ENCODE data around the gene HSF5.
"Not testable (repeated sequence)": the region's sequence is repeated elsewhere in the genome, so short reads cannot be mapped to it uniquely, and the experiment has no call there.

Gene HSF5

DNA sequence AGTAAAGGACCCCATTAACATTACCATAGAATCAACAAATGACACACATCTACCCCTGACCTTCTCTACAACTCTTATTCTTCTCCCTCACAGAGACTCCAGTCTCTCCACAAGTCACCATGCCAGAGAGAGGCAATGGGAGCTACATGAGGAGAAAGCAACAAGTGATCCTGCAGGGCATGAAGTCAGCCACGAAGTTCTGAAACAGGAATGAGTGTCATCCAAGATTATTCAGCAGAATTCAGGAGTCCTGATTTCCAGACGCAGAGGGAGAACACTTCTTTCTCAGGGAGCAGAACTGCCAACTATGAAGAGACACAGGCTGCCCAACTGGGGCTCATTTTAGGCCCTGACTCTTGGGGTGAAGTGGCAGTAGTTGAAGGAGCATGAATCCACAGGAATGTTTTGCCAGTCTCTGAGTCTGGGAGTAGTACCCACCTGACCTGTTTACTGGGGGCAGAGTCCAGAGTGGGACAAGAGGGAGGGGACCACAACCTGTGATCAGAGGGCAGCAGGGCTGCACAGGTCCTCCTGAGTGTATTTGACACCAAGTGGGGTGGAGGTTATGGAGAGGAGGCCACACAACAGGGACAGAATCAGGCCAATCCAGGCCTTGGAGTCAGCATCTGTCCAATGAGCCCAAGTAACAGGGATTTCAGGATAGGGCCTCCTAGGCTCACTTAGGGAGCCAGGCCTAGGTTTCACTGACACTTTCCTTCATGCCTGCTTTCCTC is 28.6 kb upstream of the HSF5 start:
- no peak for DNase-seq (ENCODE audit: low spot score)

DNA sequence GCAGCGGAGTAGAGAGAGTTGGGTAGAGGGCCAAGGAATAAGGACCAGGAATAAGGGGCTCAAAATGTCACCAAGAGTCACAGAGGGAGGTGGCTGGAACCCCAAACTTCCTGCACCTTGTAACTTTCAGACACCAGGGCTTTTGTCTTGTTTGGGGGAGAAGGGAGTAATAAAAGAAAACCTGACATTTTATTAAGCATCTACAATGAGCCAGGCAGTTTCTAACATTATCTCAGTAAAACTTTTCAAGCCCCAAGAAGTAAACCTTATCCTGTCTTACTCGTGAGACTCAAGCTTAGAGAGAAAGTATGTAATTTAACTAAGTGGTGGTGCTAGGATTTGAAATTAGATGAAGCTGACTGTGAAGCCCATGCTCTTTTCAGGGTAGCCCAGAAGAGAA is 27.1 kb upstream of the HSF5 start:
- no peak for DNase-seq (ENCODE audit: low spot score)

DNA sequence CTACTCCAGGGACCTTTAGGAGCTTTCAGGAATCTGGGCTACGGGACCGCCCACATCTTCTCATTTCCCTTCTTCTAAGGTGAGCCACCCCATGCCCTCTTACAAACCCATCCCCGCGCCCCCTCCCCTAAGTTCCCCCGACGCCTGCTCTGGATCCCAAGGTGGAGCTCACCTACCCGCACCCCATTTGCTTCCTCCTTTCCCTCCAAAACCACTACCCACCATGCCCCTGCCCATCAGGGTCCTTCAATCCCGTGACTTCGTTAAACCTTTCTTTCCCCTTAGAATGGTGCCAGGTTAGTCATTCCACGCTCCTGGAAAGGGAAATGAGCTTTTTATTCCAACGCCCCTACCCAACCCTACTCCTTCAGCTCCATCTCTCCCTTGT is 26.6 kb upstream of the HSF5 start:
- no peak for DNase-seq (ENCODE audit: low spot score)

DNA sequence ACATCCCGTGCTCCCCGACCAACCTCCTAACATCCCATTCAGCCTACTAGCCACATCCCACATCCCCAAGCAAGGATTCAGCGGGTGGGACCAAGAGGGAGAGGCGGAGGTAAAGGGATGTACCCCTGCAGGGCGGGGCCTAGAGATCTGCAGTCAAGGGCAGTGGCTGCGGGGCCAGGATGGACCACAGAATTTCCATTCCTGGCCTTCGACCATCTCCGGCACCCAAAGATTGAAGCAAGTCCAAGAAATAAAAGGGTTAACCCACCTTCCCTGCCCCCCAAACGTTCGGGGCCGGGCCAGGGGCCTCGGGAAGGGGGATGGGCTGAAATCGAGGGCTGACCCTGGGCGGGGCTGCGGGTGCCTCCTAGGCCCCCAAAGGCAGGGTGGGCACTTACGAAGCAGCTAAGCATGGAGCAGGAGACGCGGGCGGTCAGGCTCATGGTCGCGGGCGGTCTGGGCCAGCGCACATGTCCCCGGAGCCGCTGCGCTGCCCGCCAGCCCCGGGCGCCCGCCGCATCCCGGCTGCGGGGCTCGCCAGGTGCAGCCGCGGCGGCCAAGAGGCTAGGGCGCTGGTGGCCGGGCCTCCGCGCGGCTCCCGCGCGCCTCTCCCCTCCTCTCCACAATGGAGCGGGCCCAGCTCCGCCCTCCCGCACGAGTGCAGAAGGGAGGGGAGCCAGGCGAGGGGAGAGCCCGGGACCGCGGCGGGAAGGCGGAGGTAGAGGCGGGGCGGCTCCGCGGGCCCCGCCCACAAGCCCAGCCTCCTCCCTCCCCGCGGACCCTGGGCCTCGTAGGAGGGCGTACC is 26.0 kb upstream of the HSF5 start, which contains the start of gene MTMR4:
MTMR4 (minus strand) TSS at position 674 of the 805 bp plus-strand sequence; CDS start at position 443, 231 bp downstream.
- DNase-seq (ENCODE audit: low spot score) = peak; percentile 91

DNA sequence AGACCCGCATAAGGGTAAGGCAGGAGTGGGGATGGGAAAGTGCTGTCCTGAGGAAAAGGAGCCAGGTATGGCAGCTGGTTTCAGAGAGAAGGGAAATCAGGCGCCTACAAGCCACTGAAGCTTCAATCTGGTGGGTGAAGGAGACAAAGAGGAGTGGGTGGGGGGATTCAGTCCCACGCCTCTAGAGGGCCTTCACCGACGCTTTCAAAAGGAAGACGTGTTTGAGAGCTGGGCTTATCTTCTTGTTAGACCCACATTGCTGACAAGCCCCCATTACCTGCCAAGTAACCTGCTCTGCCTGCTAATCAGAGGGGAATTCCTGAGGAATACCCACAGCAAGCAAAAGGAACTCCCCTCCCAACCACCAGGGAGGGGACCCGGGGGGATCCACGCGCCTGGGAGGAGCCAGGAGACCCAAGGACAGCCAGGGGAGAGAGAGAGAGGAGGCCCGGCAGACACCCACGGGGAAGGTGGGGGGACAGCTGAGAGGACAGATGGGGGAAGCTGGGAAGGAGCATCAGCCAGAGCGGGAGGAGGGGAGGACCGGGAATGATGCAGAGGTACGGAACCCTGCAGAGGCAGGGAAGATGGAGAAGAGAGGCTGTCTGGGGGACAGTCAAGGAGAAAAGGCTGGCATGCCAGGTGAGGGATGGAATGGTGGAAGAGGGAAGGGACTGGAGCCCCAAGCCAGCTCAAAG is 25.2 kb upstream of the HSF5 start:
- DNase-seq (ENCODE audit: low spot score) = no peak

DNA sequence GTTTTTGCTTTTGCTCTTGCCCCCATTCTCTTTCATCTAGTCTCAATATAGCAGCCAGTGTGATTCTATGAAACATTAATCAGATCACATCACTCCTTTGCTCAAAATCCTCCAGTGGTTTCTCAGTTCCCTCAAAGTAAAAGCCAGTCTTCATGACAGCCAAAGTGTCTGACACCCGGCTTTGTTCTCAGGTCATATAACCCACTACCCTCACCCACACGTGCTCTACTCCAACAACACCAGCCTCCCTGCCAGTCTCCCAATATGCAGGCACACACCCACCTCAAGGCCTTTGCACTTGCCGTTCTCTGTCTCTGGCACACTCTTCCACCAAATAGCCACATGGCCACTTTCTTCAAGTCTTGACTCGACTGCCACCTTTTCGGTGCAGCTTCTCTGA is 21.9 kb upstream of the HSF5 start:
- no peak for DNase-seq (ENCODE audit: low spot score)

DNA sequence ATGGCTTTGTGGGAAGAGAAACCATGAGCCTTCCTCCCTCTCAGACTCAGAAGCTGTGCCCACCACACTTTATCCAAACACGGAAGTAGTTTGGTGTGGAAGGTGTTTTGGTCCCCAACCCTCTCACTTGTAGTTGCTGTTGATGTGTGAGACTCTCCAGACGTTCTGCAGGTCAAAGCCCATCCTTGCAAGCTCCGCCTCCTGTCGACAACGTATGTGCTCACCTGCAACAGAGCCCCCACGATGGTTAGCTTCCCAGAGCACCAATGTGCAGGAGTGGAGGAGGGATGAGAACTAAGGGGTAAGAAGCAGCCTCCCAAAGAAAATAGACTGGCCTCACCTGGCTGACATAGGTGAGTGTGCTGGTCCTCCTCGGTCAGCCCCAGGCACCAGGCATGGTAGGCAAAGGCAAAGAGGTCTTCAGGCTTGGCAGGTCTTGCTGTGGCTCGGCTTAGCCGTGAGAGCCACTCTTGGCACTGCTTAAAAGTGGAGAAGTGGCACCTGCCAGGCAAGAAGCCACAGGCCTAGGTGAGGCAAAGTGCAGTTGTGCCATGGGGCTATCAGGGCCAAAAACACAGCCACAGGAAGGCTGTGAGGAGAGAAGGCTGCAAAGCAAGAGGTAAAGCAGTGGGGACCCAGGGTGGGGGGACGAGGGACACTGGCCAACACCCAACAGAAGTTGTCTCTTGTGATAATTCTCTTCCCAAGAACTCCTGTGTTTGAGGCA is 20.3 kb upstream of the HSF5 start:
- no peak for DNase-seq (ENCODE audit: low spot score)

DNA sequence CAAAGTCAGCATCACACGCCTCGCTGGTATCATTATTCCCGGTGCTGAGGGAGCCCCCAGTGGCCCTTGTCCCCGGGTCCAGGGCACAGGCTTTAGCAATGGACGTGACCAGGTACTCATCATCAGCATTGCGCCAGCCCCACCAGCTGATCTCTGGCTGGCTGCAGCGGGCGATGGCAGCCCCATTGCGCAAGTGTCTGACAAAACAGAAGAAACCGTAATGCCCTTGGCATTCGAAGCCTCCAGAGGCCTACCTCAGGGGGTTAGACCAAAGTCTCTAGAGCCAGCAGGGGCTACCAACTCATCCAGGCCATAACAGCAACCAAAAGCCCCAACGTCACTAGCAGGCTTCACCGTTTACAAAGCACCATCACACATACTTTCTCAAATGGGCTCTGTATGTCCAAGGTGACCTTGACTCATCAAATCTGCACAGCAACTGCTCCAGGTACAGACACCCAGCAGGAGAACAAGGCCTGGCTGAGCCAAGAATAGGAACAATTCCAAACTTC is 19.0 kb upstream of the HSF5 start:
- DNase-seq (ENCODE audit: low spot score) = no peak

DNA sequence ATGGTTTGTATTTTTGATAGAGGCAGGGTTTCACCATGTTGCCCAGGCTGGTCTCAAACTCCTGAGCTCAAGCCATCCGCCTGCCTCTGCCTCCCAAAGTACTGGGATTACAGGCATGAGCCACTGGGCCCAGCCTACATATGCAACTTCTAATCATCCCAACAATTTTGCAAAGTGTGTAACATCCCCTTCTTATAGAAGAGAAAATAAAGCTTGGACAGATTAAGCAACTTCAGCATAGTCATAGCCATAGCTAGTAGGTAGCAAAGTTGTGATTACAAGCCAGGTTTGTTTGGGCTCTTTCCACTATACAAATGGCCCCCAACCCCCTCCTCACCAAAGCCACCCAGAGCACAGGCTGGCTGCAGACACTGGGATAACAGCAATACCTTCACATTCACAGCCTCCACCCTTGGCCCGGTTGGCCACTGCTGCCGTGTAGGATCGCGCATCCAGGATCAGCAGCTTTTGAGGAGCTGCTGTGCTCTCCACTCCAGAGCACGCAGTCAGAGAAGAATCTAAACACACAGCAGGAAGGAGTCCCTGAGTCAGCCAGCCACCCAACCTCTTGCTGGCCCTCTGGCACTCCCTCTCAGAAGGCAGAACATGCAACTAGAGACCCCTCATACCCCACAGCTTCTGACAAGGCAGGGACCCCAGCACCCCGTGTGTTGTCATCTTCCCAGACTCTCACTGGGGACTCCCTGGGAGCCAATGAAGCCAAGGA is 18.3 kb upstream of the HSF5 start:
- no peak for DNase-seq (ENCODE audit: low spot score)

DNA sequence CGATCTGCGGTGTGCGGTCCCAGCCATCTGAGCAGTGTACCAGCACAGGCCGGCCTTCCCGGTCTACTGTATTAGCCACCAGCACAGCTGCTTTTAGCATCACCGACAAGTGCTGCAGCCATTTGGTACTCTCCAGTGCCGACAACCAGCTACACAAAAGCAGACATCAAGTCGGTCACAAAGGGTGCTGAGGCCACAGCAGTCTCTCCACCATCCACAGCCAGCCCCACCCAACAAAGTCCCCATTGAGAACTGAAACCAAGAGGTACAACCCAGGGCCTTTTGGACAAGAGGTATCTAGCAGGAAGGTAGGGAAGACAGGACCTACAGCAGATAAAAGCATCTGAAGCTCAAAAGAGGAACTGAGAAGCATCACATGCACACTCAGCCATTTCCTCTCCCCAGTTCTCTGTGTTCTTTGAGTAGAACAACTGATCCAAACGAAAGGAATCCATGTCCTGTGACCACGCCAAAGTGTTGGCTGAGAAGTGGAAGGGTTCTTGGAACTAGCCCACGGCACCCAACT is 16.7 kb upstream of the HSF5 start:
- no peak for DNase-seq (ENCODE audit: low spot score)

DNA sequence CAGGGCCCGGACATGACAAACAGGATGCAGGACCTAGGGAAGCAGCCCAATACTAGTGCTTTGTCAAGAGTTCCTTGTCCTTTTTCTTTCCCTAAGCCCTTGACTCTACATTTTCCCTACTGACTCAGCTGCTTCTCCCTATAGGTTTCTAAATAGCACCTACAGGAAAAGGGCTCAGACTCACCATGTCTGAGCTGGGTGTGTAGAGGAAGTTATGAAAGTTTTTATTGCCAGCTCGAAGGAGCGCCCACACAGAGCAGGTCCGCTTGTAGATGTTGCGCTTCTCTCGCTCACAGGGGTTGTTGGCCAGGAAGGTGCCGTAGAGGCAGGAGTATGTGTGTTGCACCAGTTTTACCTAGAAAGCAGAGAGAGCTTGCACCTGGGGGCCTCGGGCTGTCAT is 15.7 kb upstream of the HSF5 start:
- DNase-seq (ENCODE audit: low spot score) = no peak

DNA sequence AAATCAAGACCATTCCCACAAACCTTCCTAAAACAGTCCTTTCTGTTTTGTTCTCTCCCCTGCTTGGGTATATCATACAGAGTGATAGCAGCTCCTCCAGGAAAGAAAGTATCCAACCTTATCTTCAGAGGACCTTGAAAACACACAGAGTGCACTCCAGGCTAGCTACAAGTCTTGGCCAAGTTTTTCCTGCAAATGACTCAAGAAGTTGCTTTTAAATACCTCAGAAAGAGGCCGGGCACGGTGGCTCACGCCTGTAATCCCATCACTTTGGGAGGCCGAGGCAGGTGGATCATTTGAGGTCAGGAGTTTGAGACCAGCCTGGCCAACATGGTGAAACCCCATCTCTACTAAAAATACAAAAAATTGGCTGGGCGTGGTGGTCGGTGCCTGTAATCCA is 14.9 kb upstream of the HSF5 start:
- DNase-seq (ENCODE audit: low spot score) = not testable (repeated sequence)

DNA sequence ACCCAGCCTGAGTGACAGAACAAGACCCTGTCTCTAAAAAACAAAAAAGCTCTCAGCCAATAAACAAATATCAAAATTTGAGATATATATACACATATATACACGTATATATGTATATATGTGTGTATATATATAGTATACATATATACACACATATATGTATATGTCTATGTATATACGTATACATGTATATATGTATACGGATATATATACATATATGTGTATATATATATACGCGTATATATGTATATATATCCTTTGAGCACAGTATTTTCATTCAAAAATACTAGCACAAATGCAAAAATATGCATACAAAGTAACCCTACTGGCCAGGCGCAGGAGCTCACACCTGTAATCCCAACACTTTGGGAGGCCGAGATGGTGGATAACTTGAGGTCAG is 13.2 kb upstream of the HSF5 start:
- no peak for DNase-seq (ENCODE audit: low spot score)

DNA sequence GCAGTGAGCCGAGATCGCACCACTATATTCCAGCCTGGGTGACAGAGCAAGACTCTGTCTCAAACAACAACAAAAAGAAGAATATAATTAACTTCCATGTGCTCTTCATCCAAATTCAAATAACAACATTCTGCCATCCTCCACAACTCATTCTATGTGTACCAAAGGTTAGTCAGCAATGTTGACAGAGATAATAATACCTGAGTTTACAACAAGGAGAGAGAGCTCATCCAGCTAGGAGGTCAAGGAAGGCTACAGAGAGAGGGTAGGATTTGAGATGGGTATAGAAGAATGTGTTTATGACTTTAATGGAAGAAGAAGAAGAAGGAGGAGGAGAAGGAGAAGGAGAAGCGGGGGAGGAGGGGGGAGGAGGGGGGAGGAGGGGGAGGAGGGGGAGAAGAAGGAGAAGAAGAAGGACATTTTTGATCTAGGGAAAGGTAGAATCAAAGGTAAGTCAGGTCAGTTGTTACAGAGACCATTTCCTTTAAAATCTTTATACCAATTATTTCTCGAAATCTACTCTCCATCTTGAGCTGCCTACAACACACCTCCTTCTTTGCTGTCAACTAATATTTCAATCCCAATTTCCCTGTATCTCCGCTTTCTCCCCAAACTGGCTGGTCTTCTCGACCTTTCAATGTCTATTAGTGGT is 10.1 kb upstream of the HSF5 start:
- DNase-seq (ENCODE audit: low spot score) = no peak

DNA sequence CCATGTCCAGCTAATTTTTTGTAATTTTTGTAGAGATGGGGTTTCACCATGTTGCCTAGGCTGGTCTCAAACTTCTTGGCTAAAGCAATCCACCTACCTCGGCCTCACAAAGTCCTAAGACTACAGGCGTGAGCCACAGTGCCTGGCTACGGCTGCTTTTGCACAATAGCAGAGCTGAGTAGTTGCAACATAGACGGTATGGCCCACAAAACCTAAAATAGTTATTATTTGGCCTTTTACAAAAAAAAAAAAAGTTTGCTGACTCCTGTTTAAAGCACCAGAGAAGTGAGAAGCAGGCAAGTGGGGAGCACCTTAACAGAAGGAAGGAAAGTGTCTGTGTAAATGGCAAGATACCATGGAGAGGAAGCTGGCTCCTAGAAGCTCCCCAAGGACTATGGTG is 5.3 kb upstream of the HSF5 start:
- no peak for DNase-seq (ENCODE audit: low spot score)

DNA sequence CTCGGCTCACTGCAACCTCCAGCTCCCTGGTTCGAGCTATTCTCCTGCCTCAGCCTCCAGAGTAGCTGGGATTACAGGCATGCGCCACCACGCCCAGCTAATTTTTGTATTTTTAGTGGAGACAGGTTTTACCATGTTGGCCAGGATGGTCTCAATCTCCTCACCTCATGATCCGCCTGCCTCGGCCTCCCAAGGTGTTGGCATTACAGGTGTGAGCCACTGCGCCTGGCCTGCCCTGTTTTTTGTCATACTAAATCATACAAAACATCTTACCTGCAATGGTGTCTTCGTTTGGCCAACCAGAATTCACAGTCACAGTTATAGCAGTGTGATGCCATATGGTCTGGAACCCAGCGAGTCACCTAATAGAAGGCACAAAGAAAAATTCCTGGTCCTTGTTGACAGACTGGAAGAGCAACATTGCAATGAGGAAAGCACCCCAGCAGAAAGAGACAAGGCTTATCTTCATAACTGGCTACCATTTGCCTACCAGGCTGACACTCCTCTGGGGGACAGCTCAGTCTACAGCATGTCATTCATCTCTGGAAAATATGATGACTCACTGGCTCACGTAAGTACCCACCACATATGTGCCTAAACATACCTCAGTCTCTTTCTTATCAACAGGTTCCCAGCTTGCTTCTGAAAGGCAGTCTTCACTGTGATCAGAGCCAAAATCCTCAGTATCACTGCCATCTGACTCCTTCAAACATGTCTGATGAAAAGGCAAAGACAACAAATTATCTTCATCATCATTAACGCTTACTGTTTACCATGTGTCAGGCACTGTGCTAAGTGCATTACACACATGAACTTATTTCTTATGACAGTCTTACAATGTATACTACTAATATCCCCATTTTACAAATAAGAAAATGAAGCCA is 4.3 kb upstream of the HSF5 start:
- DNase-seq (ENCODE audit: low spot score) = no peak

DNA sequence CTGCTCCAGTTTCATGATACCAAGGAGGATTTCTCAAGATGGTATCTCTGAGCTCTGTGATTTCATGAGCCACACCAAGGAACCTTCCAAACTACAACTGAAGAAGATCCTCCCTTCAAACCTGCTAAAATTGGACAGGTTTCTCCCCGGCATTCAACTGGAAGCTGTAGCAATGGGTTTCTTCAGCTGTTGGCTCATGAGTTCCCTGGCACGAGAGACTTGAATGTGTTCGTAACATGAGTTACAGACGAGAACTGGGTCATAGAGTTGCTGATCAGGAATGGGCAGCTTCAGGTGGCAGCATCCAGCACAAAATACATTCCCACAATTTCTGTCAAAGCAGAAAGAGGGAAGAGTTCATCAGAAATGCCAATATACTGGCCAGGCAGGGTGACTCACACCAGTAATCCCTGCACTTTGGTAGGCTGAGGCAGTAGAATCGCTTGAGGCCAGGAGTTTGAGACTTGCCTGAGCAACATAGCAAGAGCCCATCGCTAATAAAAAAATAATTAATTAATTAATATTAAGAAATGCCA is 3.4 kb upstream of the HSF5 start:
- DNase-seq (ENCODE audit: low spot score) = no peak

DNA sequence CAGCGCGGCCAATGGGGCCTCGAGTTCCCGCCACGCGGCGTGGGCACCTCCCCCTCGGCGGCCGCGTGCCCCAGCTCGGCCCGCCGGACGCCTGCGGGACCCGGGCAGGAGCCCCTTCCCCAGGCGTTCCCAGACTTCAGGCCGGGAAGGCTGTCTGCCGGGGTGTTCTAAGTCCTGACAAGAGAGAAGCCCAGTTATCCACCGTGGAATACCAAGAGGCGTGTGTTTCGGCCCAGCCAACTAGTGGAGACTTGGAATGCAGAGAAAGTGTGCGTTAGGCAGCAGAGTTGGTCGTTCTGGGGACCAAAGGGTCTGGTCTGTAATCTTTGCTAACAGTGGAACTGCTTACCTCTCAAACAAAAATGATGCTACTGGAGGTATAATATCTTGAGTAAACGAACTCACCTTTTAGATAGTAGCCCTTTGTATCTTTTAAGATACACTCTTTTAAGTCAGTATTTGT is 251 bp upstream of the HSF5 start:
- no peak for DNase-seq (ENCODE audit: low spot score)

DNA sequence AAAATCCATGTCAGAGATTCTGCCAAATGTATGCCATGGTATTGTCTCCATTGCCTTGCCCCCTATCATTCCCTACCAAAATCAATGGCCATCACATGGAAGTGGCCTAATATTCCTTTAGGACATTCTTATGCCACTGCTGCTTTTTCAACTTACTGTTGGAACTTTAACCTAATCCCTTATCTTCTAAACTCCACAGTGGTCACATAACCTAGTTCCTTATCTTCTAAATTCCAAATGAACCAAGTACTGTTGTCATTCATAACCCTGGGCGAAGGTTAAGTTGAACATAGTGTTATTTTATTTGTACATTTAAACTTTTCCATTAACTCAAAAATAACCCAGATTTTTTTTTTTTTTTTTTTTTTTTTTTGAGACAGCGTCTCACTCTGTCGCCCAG is 3.6 kb downstream of the HSF5 start:
- DNase-seq (ENCODE audit: low spot score) = no peak
